Glomerular visceral epithelial cell (primary cell): Measurements from ENCODE around the gene SLC28A1.
A peak's percentile ranks its signal among the peaks of the same experiment; 100 is the strongest.
"Not testable (repeated sequence)": the region's sequence is repeated elsewhere in the genome, so short reads cannot be mapped to it uniquely, and the experiment has no call there.

Experiments used
- DNase-seq: peaks from one replicate; pipeline ENCODE4 v3.0.0-alpha.2; 2016; ENCODE audit errors: extremely low spot score

The SLC28A1 gene

GRCh38 chr15:84969257-84969656 lies 84.8 kb downstream of the SLC28A1 start:
- DNase-seq, result no peak

- no peak for DNase-seq
These were observed 86.4 kb downstream of the SLC28A1 start for GRCh38 chr15:84970843-84971242.

DNA sequence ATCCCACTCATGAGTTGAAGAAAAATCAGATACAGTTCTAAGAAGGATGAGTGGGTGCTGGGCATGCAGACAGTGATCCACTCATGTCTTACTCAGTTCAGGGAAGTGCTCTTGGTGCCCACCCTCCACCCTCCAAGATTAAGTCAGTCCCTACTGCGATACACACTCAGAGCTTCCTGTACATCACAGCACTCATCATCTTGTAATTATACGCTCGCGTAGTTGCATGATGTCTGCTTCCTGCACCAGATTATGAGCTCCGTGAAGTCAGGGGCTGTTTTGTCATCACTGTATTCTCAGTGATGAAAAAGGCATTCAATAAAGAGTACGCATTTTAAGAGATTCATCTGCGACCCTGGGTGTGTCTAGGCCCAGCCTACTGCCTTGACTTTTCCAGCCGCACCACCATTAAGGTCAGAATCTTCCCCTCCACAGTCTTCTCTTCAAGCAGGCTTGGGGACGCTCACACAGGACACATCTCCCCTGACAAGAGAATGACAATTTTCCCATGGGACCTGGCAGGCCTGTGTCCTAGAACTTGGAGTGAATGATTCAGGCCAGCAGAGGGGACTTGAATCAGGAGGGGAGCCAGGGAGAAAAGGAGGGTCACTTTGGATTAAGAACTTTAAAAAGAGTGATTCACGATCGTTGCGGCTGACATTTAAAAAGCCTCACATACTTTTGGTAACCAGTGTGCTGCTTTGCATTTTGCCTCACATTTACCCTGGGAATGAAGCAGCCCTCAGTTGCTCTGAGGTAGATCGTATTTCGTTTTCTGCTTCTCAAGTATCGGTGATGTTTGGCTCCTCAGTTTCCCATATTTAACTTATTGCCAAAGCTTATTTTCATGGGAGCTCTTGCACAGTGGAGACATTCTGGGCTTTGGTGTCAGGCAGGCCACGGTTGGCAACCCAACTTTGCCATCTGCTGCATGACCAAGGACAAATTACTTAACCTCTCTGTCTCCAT lies 89.3 kb downstream of the SLC28A1 start:
- no peak for DNase-seq

DNA sequence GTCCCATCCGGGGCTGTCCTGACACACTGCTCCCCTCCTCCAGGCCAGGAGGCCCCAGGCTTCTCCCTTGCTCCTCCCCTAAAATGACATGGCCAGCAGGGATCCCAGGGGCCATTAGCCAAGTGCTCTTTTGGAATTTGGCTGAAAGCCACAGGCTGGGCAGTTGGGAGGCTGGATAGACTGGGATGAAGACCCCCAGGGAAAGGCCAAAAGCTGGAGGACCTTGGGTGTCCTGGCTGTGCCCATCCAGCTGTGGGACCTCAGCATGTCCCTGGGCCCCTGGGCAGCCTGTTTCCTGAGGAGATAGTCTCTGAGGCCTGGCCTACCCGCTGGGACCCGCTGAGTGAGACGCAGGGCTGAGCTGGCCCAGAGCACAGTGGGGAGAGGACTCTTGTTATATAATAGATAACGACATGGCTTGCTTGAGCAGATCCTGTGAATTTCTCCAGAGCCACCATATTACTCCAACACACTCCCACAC lies 91.4 kb downstream of the SLC28A1 start:
- no peak for DNase-seq

- no peak for DNase-seq
These were observed 92.4 kb downstream of the SLC28A1 start for GRCh38 chr15:84976746-84977345.

GRCh38 chr15:84979651-84980050 lies 95.2 kb downstream of the SLC28A1 start:
- DNase-seq, result no peak

- DNase-seq, result peak; percentile 77
These were observed 96.0 kb downstream of the SLC28A1 start for GRCh38 chr15:84980196-84981053.

GRCh38 chr15:84981054-84981710 lies 96.7 kb downstream of the SLC28A1 start:
- peak; percentile 98 for DNase-seq

DNA sequence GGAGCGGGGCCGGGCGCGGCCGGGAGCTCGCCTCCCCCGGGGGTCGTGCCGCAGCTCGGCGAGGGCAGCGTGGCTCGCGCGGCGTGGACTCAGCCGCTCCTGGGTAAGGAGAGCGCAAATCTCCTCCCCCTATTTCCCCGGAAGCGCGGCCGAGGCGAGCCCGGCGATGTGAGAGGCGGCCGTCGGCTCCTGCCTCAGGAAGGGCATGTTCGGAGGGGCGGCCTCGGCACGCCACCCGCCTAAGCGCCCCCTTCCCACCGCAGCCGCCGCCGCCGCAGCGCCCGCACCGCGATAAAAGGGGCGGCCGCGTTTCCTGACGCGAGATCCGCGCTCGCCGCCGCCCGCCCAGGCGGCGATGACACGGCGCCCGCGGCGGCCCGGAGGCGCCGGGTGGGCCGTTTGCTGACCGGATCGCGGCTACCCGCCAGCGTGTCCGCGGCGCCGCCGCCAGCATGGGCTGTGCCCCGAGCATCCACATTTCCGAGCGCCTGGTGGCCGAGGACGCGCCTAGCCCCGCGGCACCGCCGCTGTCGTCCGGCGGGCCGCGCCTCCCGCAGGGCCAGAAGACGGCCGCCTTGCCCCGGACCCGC lies 97.3 kb downstream of the SLC28A1 start, which contains the start of gene PDE8A:
Gene PDE8A (plus strand): TSS at position 146 of the 590 bp plus-strand sequence. CDS start 307 bp downstream, at position 453.
- DNase-seq, result peak; percentile 64

GRCh38 chr15:84982301-84982920 lies 97.9 kb downstream of the SLC28A1 start:
- DNase-seq, result peak; percentile 39

DNA sequence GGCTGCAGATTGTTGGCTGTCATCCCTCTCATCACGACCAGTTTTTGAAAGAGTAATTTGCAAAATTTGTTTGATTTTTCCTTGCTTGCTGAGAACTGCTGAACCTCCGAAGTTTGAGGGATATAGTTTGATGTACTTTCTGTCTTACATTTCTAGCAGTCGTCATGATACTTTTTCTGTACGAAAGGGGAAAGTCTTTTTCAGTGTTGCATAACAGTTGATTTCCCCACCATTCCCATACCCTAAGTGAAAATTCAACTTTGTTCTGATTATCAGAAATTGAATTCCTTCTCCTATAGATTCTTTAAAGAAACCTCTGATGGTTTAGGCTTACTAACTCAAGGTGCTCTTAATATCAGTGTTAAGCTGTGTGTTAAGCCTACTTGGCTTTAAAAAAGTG lies 98.8 kb downstream of the SLC28A1 start:
- no peak for DNase-seq

GRCh38 chr15:84983711-84984110 lies 99.2 kb downstream of the SLC28A1 start:
- no peak for DNase-seq

DNA sequence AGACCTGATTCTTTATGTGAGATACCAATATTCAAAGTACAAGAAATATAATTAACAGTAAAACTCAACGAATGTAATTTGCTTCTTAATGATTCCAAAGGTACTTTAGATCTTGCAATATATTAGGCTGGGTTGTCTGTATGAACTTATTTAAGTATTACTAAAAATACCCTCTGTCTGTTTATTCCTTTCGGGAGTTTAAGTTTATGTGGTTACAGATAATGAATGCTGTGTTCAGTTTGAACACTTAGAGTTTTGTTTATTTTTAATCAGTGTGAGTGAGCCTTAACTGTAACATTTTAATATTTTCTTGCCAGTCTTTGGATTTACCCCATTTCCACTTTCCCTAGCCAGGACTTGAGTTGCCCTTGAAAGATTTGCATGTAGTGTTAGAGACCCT lies 100.7 kb downstream of the SLC28A1 start:
- no peak for DNase-seq

DNA sequence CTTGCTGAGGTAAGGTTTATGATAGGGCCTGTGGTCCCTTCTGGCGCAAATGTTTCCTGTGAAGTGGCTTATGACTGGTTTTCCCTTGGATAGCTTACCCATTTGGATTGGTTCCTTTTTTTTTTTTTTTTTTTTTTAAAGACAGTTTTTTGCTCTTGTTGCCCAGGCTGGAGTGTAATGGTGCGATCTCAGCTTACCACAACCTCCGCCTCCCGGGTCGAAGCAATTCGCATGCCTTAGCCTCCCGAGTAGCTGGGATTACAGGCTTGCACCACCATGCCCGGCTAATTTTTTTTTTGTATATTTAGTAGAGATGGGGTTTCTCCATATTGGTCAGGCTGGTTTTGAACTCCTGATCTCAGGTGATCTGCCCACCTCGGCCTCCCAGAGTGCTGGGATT lies 102.9 kb downstream of the SLC28A1 start:
- DNase-seq, result not testable (repeated sequence)

DNA sequence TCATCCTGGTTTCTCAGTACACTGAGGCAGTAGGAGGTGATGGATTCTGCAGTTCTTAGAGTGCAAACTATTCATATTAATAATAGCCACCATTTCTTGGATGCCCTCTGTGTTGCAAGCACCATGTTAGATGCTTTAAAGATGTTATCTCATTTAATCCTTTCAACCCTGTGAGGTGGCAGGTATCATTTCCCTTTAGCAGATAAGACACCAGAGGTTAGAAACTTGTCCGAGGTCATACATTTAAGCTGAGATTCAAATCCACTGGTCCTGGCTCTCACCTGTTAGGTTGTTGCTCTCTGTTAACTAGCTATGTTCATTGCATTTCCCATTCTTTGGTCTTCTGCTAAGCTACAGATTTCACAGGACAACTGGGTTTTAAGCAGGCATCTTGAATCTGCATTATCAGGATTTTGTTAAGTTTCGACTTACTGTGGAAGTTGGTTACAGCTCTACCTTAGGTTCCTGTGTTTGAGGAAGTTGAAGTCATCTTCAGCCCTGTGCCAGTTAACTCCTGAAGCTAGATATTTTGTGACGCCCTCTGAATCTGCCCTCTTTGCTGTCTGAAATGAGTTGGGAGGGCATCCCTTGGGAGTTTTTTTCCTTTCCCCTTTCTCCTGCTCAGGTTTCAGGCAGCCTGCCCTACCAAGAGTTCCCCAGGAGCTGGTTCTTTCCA lies 103.6 kb downstream of the SLC28A1 start:
- DNase-seq, result no peak

DNA sequence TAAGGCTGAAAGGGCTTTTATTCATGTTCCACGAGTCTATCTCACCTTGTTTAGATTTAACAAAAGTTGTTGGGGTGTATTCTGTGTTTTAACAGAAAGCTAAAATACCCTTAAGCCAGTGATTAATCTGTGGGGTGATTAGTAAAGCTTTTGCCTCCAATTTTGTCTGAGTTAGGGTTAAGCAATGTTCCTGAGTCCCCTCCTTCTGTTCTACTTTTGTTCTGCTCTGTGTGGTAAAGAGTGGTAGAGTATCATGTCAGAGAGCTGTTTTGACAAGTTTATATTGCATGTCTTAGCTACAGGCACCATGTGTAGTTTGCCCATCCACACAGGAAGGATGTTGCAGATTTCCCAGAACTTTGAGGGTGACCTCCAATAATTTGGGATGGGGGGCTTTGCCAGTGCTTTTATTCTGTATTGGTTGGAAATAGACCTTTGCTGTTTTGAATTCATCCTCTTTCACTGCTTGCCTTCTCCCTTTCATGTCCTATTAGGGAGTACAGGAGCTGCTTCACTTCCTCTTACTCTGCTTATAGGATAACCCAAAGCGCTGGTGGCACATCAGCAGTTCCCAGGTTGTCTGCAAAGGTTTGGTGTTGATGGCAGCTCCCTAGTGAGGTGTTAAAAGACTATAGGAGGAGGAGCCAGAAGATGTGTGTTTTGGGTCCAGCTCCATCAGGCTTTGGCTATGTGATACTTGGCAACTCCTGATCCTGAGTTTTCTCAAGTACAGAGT lies 104.6 kb downstream of the SLC28A1 start:
- no peak for DNase-seq

- DNase-seq, result no peak
These were observed 106.0 kb downstream of the SLC28A1 start for GRCh38 chr15:84990507-84990906.

- DNase-seq, result no peak
These were observed 106.7 kb downstream of the SLC28A1 start for GRCh38 chr15:84991014-84991712.
